HEK293 (cell line): ENCODE data around the gene CSAD.
"Not testable (repeated sequence)": the region's sequence is repeated elsewhere in the genome, so short reads cannot be mapped to it uniquely, and the experiment has no call there.

Experiments
- CTCF ChIA-PET: fragments of 350-600 bp; formaldehyde crosslinking; extraction: SDS; loops from one replicate; lab custom pipeline; 2021; ENCODE audit warnings: antibody characterized with exemption; lab: Yijun Ruan, JAX
- POLR2A ChIA-PET: fragments of 300-600 bp; formaldehyde crosslinking; extraction: SDS; loops from one replicate; lab custom pipeline; 2020; ENCODE audit warnings: antibody characterized with exemption, inconsistent platforms; lab: Yijun Ruan, JAX
- H3K27ac ChIP-seq: fragments of 200-500 bp; sonication (Bioruptor generic); 2 replicates; pipeline ENCODE4 v1.5.1; 2014; ENCODE audit warnings: low read depth, low read length, control low read depth, inconsistent platforms; ENCODE audit errors: extremely low read depth
- H3K36me3 ChIP-seq, 2 experiments: fragments of 200-500 bp in 1 of 2; sonication (Bioruptor generic) in 1 of 2; 1 replicate in 1 of 2; 2 replicates in 1 of 2; pipeline ENCODE4 v1.5.1; 2014 to 2017; ENCODE audit warnings: inconsistent platforms in 2 of 2, low read length in 2 of 2; ENCODE audit not compliant: control insufficient read depth in 2 of 2, insufficient read depth in 1 of 2
- H3K4me1 ChIP-seq: fragments of 200-500 bp; sonication (Bioruptor generic); 2 replicates; pipeline ENCODE4 v1.5.1; 2014; ENCODE audit warnings: mild to moderate bottlenecking, low read length, inconsistent platforms; ENCODE audit not compliant: control insufficient read depth, insufficient read depth
- H3K4me3 ChIP-seq: 2 replicates; pipeline ENCODE4 v1.5.1; 2011; ENCODE audit warnings: low read depth, mild to moderate bottlenecking, control low read depth, low read length, moderate library complexity
- H3K9me3 ChIP-seq: fragments of 200-500 bp; sonication (Bioruptor generic); 2 replicates; pipeline ENCODE4 v1.5.1; 2014; ENCODE audit warnings: low read depth, low read length, inconsistent platforms; ENCODE audit not compliant: control insufficient read depth, insufficient read depth
- BCL11A ChIP-seq: fragments of 450-650 bp; formaldehyde crosslinking; IDR thresholded peaks from 2 replicates; pipeline ENCODE4 v1.5.1; 2016; ENCODE audit warnings: low read depth, missing biosample characterization, missing genetic modification characterization
- GFI1B ChIP-seq: fragments of 450-650 bp; formaldehyde crosslinking; IDR thresholded peaks from 2 replicates; pipeline ENCODE4 v1.5.1; 2016; ENCODE audit warnings: missing biosample characterization, missing genetic modification characterization
- GLI2 ChIP-seq: fragments of 450-650 bp; formaldehyde crosslinking; IDR thresholded peaks from 2 replicates; pipeline ENCODE4; 2017; ENCODE audit warnings: missing biosample characterization, missing genetic modification characterization, low read depth, borderline replicate concordance
- OSR2 ChIP-seq: fragments of 450-650 bp; formaldehyde crosslinking; IDR thresholded peaks from 2 replicates; pipeline ENCODE4 v1.5.1; 2016; ENCODE audit warnings: missing biosample characterization, missing genetic modification characterization
- ZBTB17 ChIP-seq: fragments of 450-650 bp; formaldehyde crosslinking; IDR thresholded peaks from 2 replicates; pipeline ENCODE4 v1.5.1; 2016; ENCODE audit warnings: missing biosample characterization, missing genetic modification characterization
- ZBTB8A ChIP-seq: fragments of 450-650 bp; formaldehyde crosslinking; IDR thresholded peaks from 2 replicates; pipeline ENCODE4 v1.5.1; 2016; ENCODE audit warnings: missing biosample characterization, missing genetic modification characterization
- ZIC2 ChIP-seq: fragments of 450-650 bp; formaldehyde crosslinking; IDR thresholded peaks from 2 replicates; pipeline ENCODE4 v1.5.1; 2016; ENCODE audit warnings: missing biosample characterization, missing genetic modification characterization
- ZNF16 ChIP-seq: fragments of 450-650 bp; formaldehyde crosslinking; IDR thresholded peaks from 2 replicates; pipeline ENCODE4 v1.5.1; 2016; ENCODE audit warnings: low read depth, missing biosample characterization, missing genetic modification characterization
- ZNF19 ChIP-seq: fragments of 450-650 bp; formaldehyde crosslinking; IDR thresholded peaks from 2 replicates; pipeline ENCODE4; 2016; ENCODE audit warnings: missing biosample characterization, missing genetic modification characterization, low read depth
- ZNF214 ChIP-seq: fragments of 450-650 bp; formaldehyde crosslinking; IDR thresholded peaks from 2 replicates; pipeline ENCODE4 v1.5.1; 2017; ENCODE audit warnings: missing biosample characterization, mild to moderate bottlenecking, missing genetic modification characterization, borderline replicate concordance
- ZNF248 ChIP-seq: fragments of 450-650 bp; formaldehyde crosslinking; IDR thresholded peaks from 2 replicates; pipeline ENCODE4 v1.5.1; 2017; ENCODE audit warnings: missing biosample characterization, missing genetic modification characterization
- ZNF292 ChIP-seq: fragments of 450-650 bp; formaldehyde crosslinking; IDR thresholded peaks from 2 replicates; pipeline ENCODE4 v1.5.1; 2016; ENCODE audit warnings: low read depth, missing biosample characterization, missing genetic modification characterization, borderline replicate concordance
- ZNF324 ChIP-seq: fragments of 450-650 bp; formaldehyde crosslinking; IDR thresholded peaks from 2 replicates; pipeline ENCODE4 v1.5.1; 2016; ENCODE audit warnings: missing biosample characterization, missing genetic modification characterization
- ZNF350 ChIP-seq: fragments of 450-650 bp; formaldehyde crosslinking; IDR thresholded peaks from 2 replicates; pipeline ENCODE4 v1.5.0; 2017; ENCODE audit warnings: missing biosample characterization, mild to moderate bottlenecking, missing genetic modification characterization
- ZNF391 ChIP-seq: fragments of 450-650 bp; formaldehyde crosslinking; IDR thresholded peaks from 2 replicates; pipeline ENCODE4 v1.5.1; 2016; ENCODE audit warnings: low read depth, missing biosample characterization, missing genetic modification characterization, borderline replicate concordance
- ZNF548 ChIP-seq: fragments of 450-650 bp; formaldehyde crosslinking; IDR thresholded peaks from 2 replicates; pipeline ENCODE4 v1.5.1; 2016; ENCODE audit warnings: missing biosample characterization, missing genetic modification characterization
- ZNF629 ChIP-seq: fragments of 450-650 bp; formaldehyde crosslinking; IDR thresholded peaks from 2 replicates; pipeline ENCODE4 v1.5.1; 2017; ENCODE audit warnings: missing biosample characterization, missing genetic modification characterization
- ZNF830 ChIP-seq: fragments of 450-650 bp; IDR thresholded peaks from 2 replicates; pipeline ENCODE4 v1.5.0; 2018; ENCODE audit warnings: missing biosample characterization, missing genetic modification characterization, low read depth, mild to moderate bottlenecking, moderate library complexity
- ZSCAN30 ChIP-seq: fragments of 450-650 bp; IDR thresholded peaks from 2 replicates; pipeline ENCODE4 v1.5.1; 2018; ENCODE audit warnings: missing biosample characterization, mild to moderate bottlenecking, missing genetic modification characterization, moderate library complexity
- TF ChIP-seq, protein P1 (sequence below): fragments of 450-650 bp; formaldehyde crosslinking; IDR thresholded peaks from 2 replicates; pipeline ENCODE4 v1.5.1; 2016; ENCODE audit warnings: missing biosample characterization, missing genetic modification characterization, low read depth
- TF ChIP-seq, protein P2 (sequence below): fragments of 450-650 bp; formaldehyde crosslinking; IDR thresholded peaks from 2 replicates; pipeline ENCODE4 v1.5.1; 2016; ENCODE audit warnings: missing biosample characterization, missing genetic modification characterization, borderline replicate concordance

CSAD gene

DNA sequence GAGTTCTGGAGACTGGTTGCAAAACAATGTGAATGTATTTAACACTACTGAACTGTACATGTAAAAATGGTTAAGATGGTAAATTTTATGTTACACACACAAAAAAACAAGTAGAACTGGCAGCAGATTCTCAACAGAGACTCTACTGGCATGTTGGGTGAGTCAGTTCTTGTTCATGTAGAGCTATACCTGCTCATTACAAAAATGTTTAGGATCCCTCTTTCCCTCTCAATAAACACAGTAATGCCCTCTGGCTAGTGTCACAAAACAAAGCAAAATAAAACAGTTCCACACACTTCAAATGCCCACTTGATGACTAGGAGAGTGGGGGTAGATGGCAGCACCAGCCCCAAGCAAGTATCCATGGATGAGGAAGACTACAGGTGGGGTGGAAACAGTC, 13.9 kb downstream of the CSAD start:
- POLR2A ChIA-PET = no interaction called here
- TF ChIP-seq ZBTB17 (no peak), ZNF629 (tag by site-specific recombination) (no peak), GFI1B (tag by site-specific recombination) (no peak), ZNF548 (no peak), BCL11A (no peak), ZNF830 (tag by site-specific recombination) (no peak), ZNF248 (tag by site-specific recombination) (no peak), ZNF16 (tag by site-specific recombination) (no peak), ZNF324 (tag by site-specific recombination) (no peak), ZBTB8A (tag by site-specific recombination) (no peak), ZNF391 (tag by site-specific recombination) (no peak), GLI2 (tag by site-specific recombination) (no peak), ZNF214 (no peak), OSR2 (tag by site-specific recombination) (no peak), ZNF19 (no peak), ZNF292 (tag by site-specific recombination) (no peak)
- TF ChIP-seq, protein P1, sequence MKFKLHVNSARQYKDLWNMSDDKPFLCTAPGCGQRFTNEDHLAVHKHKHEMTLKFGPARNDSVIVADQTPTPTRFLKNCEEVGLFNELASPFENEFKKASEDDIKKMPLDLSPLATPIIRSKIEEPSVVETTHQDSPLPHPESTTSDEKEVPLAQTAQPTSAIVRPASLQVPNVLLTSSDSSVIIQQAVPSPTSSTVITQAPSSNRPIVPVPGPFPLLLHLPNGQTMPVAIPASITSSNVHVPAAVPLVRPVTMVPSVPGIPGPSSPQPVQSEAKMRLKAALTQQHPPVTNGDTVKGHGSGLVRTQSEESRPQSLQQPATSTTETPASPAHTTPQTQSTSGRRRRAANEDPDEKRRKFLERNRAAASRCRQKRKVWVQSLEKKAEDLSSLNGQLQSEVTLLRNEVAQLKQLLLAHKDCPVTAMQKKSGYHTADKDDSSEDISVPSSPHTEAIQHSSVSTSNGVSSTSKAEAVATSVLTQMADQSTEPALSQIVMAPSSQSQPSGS (tag by site-specific recombination) = no peak
- TF ChIP-seq, protein P2, sequence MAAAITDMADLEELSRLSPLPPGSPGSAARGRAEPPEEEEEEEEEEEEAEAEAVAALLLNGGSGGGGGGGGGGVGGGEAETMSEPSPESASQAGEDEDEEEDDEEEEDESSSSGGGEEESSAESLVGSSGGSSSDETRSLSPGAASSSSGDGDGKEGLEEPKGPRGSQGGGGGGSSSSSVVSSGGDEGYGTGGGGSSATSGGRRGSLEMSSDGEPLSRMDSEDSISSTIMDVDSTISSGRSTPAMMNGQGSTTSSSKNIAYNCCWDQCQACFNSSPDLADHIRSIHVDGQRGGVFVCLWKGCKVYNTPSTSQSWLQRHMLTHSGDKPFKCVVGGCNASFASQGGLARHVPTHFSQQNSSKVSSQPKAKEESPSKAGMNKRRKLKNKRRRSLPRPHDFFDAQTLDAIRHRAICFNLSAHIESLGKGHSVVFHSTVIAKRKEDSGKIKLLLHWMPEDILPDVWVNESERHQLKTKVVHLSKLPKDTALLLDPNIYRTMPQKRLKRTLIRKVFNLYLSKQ (tag by site-specific recombination) = no peak
- Histone ChIP-seq H3K27ac (no peak overlapping the region), H3K4me3 (no peak overlapping the region), H3K4me1 (peaks cover 9% of the 10 kb centered on the region), H3K9me3 (no peaks in the 10 kb centered on the region), H3K36me3 (peaks cover 0 to 16% of the 10 kb centered on the region in 2 experiments; a peak in 2 of 3 replicates)
- CTCF ChIA-PET = interaction anchor here (2.0 kb wide), 1 partner anchor 23 kb away, joined by 8 read pairs; no protein-coding TSS in a partner anchor

DNA sequence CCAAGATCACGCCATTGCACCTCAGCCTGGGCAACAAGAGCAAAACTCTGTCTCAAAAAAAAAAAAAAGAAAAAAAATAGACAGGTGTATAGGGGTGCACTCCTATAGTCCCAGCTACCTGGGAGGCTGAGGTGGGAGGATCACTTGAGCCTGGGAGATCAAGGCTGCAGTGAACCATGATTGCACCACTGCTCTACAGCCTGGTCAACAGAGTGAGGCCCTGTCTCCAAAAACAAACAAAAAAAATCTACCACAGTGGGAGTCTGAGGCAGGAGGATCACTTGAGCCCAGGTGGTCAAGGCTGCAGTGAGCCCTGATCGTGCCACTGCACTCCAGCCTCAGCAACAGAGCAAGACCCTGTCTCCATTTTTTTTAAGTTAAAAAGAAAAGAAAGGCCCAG, 17.7 kb downstream of the CSAD start:
- H3K4me3 ChIP-seq, H3K4me1 ChIP-seq, POLR2A ChIA-PET, H3K36me3 ChIP-seq, H3K27ac ChIP-seq, H3K9me3 ChIP-seq: not testable (repeated sequence)
- CTCF ChIA-PET = interaction anchor here (0.7 to 8.5 kb wide), 4 partner anchors 27 to 299 kb away, joined by 3 to 94 read pairs (median 3); no protein-coding TSS in a partner anchor

DNA sequence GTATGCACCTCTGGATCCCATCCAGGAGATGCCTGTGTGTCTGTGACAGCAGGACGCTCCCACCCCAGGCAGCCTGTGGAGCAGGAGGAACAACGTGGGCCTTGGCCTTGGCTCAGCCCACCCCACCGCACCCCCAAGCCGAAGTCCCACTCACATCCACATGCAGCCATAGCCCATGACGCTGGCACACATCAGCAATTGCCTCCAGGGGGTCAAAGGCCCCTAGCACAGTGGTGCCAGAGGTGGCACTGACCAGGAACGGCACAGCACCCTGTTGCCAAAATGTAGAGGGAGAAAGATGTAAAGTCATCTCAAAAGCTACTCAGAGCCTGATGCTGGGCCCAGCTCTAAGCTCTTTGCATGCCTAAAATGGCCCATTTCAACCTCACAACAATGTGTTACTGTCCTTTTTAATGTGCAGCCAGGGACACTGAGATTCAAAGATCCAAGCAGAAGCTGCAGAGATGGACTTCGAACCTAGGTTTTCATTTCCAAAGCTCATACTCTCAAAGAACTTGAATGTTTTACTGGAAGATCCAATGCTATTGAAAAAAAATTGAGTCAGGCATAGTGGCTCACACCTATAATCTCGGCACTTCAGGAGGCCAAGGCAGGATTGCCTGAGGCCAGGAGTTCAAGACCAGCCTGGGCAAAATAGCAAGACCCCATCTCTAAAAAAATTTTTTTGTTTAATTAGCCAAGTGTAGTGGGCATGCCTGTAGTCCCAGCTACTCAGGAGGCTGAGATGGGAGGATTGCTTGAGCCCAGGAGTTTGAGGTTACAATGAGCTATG, 19.4 kb downstream of the CSAD start:
- no peak overlapping the region for H3K4me3 ChIP-seq
- H3K4me1 ChIP-seq = no peaks in the 10 kb centered on the region
- H3K36me3 ChIP-seq = peaks cover 0 to 5% of the 10 kb centered on the region in 2 experiments; a peak in 1 of 3 replicates
- no peak overlapping the region for H3K27ac ChIP-seq
- TF ChIP-seq ZNF350 (no peak), ZIC2 (0 out of 2 replicates have a peak, but pooled peaks have one; percentile 8), ZSCAN30 (tag by site-specific recombination) (no peak)
- ChIA-PET CTCF (interaction anchor here (0.7 to 8.5 kb wide), 14 partner anchors 11 to 260 kb away, joined by 3 to 94 read pairs (median 6); partner anchors contain the start of genes CSAD and ZNF740), POLR2A (interaction anchor here (0.7 to 1.5 kb wide), 2 partner anchors 9 to 26 kb away, joined by 6 read pairs; no protein-coding TSS in a partner anchor)
- no peaks in the 10 kb centered on the region for H3K9me3 ChIP-seq
